NB4 (cell line): ENCODE results near the gene RAP1B.

Source experiments
- DNase-seq: peaks from one replicate; pipeline ENCODE4 v3.0.0; 2010; ENCODE audit warnings: low read depth
- H3K4me3 ChIP-seq: one replicate; pipeline ENCODE4 v1.5.1; 2011; ENCODE audit warnings: mild to moderate bottlenecking, low read depth, low read length, moderate library complexity
- CTCF ChIP-seq: IDR thresholded peaks from one replicate; pipeline ENCODE4 v1.5.1; 2012; ENCODE audit warnings: low read depth, low read length
- MAX ChIP-seq: IDR thresholded peaks from 2 replicates; pipeline ENCODE4 v1.6.1; 2011; ENCODE audit warnings: low read depth, low read length
- MYC ChIP-seq: IDR thresholded peaks from 2 replicates; pipeline ENCODE4 v1.6.1; 2011; ENCODE audit warnings: low read depth, low read length
- POLR2A ChIP-seq: IDR thresholded peaks from 2 replicates; pipeline ENCODE4 v1.6.1; 2011; ENCODE audit warnings: mild to moderate bottlenecking; ENCODE audit not compliant: insufficient read length; ENCODE audit errors: extremely low read depth

Gene RAP1B

GRCh38 chr12:68630050-68630449 is 19.4 kb downstream of the RAP1B start:
- H3K4me3 ChIP-seq, result no peak overlapping the region
- no peak for DNase-seq
- no peak for TF ChIP-seq POLR2A
- TF ChIP-seq MAX, result no peak
- no peak for TF ChIP-seq MYC
- no peak for TF ChIP-seq CTCF

- TF ChIP-seq MYC (no peak), CTCF (no peak), POLR2A (no peak), MAX (no peak)
- no peak for DNase-seq
- no peak overlapping the region for H3K4me3 ChIP-seq
Measured at GRCh38 chr12:68630598-68630997, 19.9 kb downstream of the RAP1B start.

- H3K4me3 ChIP-seq, result no peak overlapping the region
- TF ChIP-seq POLR2A, result no peak
- no peak for TF ChIP-seq MAX
- TF ChIP-seq MYC, result no peak
- no peak for TF ChIP-seq CTCF
- no peak for DNase-seq
Measured at GRCh38 chr12:68631227-68631626, 20.5 kb downstream of the RAP1B start.

GRCh38 chr12:68632486-68632885 is 21.8 kb downstream of the RAP1B start:
- no peak overlapping the region for H3K4me3 ChIP-seq
- DNase-seq, result no peak
- TF ChIP-seq CTCF (no peak), MAX (no peak), POLR2A (no peak), MYC (no peak)

GRCh38 chr12:68633614-68634558 is 23.2 kb downstream of the RAP1B start:
- no peak for DNase-seq
- H3K4me3 ChIP-seq, result no peak overlapping the region
- TF ChIP-seq MAX (no peak), MYC (no peak), POLR2A (no peak), CTCF (no peak)
